ENCODE measurements around the gene PRKCD.

DNA sequence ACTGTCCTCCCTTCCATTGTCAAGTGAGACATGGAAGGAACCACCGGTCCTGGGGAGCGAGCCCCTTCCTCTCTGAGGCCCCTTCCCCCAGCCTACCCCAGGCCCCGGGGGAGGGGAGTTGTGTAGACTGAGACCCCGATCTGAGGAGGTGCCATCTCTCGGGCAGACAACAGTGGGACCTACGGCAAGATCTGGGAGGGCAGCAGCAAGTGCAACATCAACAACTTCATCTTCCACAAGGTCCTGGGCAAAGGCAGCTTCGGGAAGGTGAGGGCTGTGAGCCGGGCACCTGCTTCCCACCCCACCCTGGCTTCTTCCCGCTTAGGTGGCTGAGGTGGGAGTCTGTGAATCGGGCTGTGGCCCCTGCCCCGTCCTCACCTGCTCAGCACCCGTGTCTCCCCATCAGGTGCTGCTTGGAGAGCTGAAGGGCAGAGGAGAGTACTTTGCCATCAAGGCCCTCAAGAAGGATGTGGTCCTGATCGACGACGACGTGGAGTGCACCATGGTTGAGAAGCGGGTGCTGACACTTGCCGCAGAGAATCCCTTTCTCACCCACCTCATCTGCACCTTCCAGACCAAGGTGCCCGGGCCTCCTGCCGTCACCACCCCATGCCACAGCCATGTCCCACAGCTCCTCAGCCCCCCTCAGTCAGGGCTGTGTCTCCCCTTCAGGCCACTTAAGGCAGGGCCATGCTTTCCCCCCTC, 24.9 kb downstream of the PRKCD start:
- TF ChIP-seq, protein P1, sequence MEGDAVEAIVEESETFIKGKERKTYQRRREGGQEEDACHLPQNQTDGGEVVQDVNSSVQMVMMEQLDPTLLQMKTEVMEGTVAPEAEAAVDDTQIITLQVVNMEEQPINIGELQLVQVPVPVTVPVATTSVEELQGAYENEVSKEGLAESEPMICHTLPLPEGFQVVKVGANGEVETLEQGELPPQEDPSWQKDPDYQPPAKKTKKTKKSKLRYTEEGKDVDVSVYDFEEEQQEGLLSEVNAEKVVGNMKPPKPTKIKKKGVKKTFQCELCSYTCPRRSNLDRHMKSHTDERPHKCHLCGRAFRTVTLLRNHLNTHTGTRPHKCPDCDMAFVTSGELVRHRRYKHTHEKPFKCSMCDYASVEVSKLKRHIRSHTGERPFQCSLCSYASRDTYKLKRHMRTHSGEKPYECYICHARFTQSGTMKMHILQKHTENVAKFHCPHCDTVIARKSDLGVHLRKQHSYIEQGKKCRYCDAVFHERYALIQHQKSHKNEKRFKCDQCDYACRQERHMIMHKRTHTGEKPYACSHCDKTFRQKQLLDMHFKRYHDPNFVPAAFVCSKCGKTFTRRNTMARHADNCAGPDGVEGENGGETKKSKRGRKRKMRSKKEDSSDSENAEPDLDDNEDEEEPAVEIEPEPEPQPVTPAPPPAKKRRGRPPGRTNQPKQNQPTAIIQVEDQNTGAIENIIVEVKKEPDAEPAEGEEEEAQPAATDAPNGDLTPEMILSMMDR (IDR thresholded peaks at IDR 0.05), result no peak
- TF ChIP-seq POLR2A (IDR thresholded peaks at IDR 0.05), result no peak

All from Peyer's patch (tissue), 4 donors.